Measurements from ENCODE around the gene THEMIS. TPM values are rescaled to one million over a fixed set of nuclear protein-coding genes. Genes with fewer than 3 reads are reported as not detected.
"Not testable (repeated sequence)": the region's sequence is repeated elsewhere in the genome, so short reads cannot be mapped to it uniquely, and the experiment has no call there.

THEMIS gene
- total RNA-seq, 2 experiments from 2014 or later: 22.9 to 24.5 TPM

GRCh38 chr6:127690588-127690987, 210.3 kb downstream of the THEMIS start:
- CTCF ChIA-PET: interaction anchor here (0.9 kb wide), 1 partner anchor 15 kb away, joined by 3 read pairs; no protein-coding TSS in a partner anchor
- intact Hi-C loops (cut with DNase I, micrococcal nuclease): no loop called here
- peaks cover 35% of the 10 kb centered on the region for H3K36me3 Mint-ChIP-seq (ENCODE audit: low read depth)
- no peaks in the 10 kb centered on the region for H3K4me1 Mint-ChIP-seq
- ATAC-seq (no peak), DNase-seq (no peak)
- POLR2A ChIA-PET: no interaction called here
- H3K27me3 Mint-ChIP-seq: no peaks in the 10 kb centered on the region
- H3K4me3 Mint-ChIP-seq: no peak overlapping the region
- peaks cover 21% of the 10 kb centered on the region for H3K9me3 Mint-ChIP-seq (ENCODE audit: low read depth)
- H3K27ac Mint-ChIP-seq: no peak overlapping the region

GRCh38 chr6:127690092-127690491, 210.8 kb downstream of the THEMIS start:
- H3K27me3 Mint-ChIP-seq: no peaks in the 10 kb centered on the region
- H3K36me3 Mint-ChIP-seq (ENCODE audit: low read depth): peaks cover 31% of the 10 kb centered on the region
- no peak overlapping the region for H3K27ac Mint-ChIP-seq
- CTCF ChIA-PET: interaction anchor here (0.7 to 1.2 kb wide), 6 partner anchors 9 to 90 kb away, joined by 3 to 5 read pairs (median 3); no protein-coding TSS in a partner anchor
- no peak for DNase-seq
- intact Hi-C loops (cut with DNase I, micrococcal nuclease): no loop called here
- no peaks in the 10 kb centered on the region for H3K4me1 Mint-ChIP-seq
- no peak for ATAC-seq
- POLR2A ChIA-PET: no interaction called here
- H3K9me3 Mint-ChIP-seq (ENCODE audit: low read depth): peaks cover 21% of the 10 kb centered on the region
- no peak overlapping the region for H3K4me3 Mint-ChIP-seq

- H3K27me3 Mint-ChIP-seq; intact Hi-C loops (cut with DNase I, micrococcal nuclease); ATAC-seq; H3K4me1 Mint-ChIP-seq; H3K4me3 Mint-ChIP-seq; H3K27ac Mint-ChIP-seq; DNase-seq; POLR2A ChIA-PET: not testable (repeated sequence)
- Mint-ChIP-seq H3K9me3 (ENCODE audit: low read depth) (peaks cover 25% of the 10 kb centered on the region), H3K36me3 (ENCODE audit: low read depth) (peaks cover 25% of the 10 kb centered on the region)
- CTCF ChIA-PET: interaction anchor here (1.0 kb wide), 1 partner anchor 22 kb away, joined by 3 read pairs; no protein-coding TSS in a partner anchor
Measured at GRCh38 chr6:127687490-127687889, 213.4 kb downstream of the THEMIS start.

GRCh38 chr6:127686084-127686483, 214.8 kb downstream of the THEMIS start:
- Mint-ChIP-seq H3K36me3 (ENCODE audit: low read depth) (peaks cover 21% of the 10 kb centered on the region), H3K9me3 (ENCODE audit: low read depth) (peaks cover 31% of the 10 kb centered on the region), H3K4me1 (no peaks in the 10 kb centered on the region), H3K4me3 (no peak overlapping the region), H3K27ac (no peak overlapping the region), H3K27me3 (no peaks in the 10 kb centered on the region)
- ATAC-seq: no peak
- POLR2A ChIA-PET: no interaction called here
- intact Hi-C loops (cut with DNase I, micrococcal nuclease): no loop called here
- CTCF ChIA-PET: no interaction called here
- no peak for DNase-seq

GRCh38 chr6:127684501-127684900, 216.4 kb downstream of the THEMIS start:
- H3K27ac Mint-ChIP-seq: no peak overlapping the region
- no peaks in the 10 kb centered on the region for H3K27me3 Mint-ChIP-seq
- POLR2A ChIA-PET: no interaction called here
- H3K4me1 Mint-ChIP-seq: no peaks in the 10 kb centered on the region
- intact Hi-C loops (cut with DNase I, micrococcal nuclease): no loop called here
- no peak for DNase-seq
- peaks cover 17% of the 10 kb centered on the region for H3K36me3 Mint-ChIP-seq (ENCODE audit: low read depth)
- H3K4me3 Mint-ChIP-seq: no peak overlapping the region
- CTCF ChIA-PET: no interaction called here
- ATAC-seq: no peak
- H3K9me3 Mint-ChIP-seq (ENCODE audit: low read depth): peaks cover 35% of the 10 kb centered on the region
